WTC11 (cell line): ENCODE measurements around the gene MRPL52.

Source experiments
- CTCF ChIP-seq: fragments of 200-600 bp; IDR thresholded peaks from 2 replicates; pipeline ENCODE4 v1.8.0; 2022; ENCODE audit warnings: antibody characterized with exemption
- ZNF121 ChIP-seq: sonication (generic); formaldehyde crosslinking; IDR thresholded peaks from 2 replicates; pipeline ENCODE4 v1.8.0; 2023; ENCODE audit warnings: missing genetic modification reagents
- ZNF317 ChIP-seq: sonication (generic); formaldehyde crosslinking; IDR thresholded peaks from 2 replicates; pipeline ENCODE4 v1.8.1; 2023; ENCODE audit warnings: low read depth, mild to moderate bottlenecking, moderate library complexity, missing genetic modification reagents, borderline replicate concordance
- TF ChIP-seq, protein P1 (sequence below): sonication (generic); formaldehyde crosslinking; IDR thresholded peaks from 2 replicates; pipeline ENCODE4 v1.8.1; 2023; ENCODE audit warnings: mild to moderate bottlenecking, missing genetic modification reagents, moderate library complexity
- TF ChIP-seq, protein P2 (sequence below): sonication (generic); formaldehyde crosslinking; IDR thresholded peaks from 2 replicates; pipeline ENCODE4 v1.8.1; 2022; ENCODE audit warnings: low read depth, mild to moderate bottlenecking, moderate library complexity, missing genetic modification reagents, borderline replicate concordance

DNA sequence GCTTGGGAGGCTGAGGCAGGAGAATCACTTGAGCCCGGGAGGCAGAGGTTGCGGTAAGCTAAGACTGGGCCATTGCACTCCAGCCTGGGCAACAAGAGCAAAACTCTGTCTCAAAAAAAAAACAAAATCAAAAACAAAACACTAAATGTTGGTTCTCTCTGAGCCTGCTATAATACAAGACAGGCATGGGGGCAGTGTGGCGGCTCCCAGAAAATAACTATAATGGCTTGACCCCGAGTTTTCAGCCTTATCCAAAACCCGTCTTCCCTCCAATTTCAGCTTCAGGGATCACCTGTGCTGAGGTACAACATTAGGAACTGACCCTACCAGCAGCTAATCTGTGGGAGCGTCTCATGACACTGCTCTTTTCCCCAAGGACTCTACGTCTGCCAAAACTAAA, 15.3 kb upstream of the MRPL52 start:
- TF ChIP-seq, protein P1, sequence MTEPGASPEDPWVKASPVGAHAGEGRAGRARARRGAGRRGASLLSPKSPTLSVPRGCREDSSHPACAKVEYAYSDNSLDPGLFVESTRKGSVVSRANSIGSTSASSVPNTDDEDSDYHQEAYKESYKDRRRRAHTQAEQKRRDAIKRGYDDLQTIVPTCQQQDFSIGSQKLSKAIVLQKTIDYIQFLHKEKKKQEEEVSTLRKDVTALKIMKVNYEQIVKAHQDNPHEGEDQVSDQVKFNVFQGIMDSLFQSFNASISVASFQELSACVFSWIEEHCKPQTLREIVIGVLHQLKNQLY (CRISPR knock-in tag): no peak
- TF ChIP-seq, protein P2, sequence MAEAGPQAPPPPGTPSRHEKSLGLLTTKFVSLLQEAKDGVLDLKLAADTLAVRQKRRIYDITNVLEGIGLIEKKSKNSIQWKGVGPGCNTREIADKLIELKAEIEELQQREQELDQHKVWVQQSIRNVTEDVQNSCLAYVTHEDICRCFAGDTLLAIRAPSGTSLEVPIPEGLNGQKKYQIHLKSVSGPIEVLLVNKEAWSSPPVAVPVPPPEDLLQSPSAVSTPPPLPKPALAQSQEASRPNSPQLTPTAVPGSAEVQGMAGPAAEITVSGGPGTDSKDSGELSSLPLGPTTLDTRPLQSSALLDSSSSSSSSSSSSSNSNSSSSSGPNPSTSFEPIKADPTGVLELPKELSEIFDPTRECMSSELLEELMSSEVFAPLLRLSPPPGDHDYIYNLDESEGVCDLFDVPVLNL (CRISPR knock-in tag): no peak
- TF ChIP-seq CTCF: no peak
- no peak for TF ChIP-seq ZNF317 (CRISPR knock-in tag)
- no peak for TF ChIP-seq ZNF121 (CRISPR knock-in tag)
